ENCODE data around the gene DTNB.
"Not testable (repeated sequence)": the region's sequence is repeated elsewhere in the genome, so short reads cannot be mapped to it uniquely, and the experiment has no call there.

Gene DTNB

DNA sequence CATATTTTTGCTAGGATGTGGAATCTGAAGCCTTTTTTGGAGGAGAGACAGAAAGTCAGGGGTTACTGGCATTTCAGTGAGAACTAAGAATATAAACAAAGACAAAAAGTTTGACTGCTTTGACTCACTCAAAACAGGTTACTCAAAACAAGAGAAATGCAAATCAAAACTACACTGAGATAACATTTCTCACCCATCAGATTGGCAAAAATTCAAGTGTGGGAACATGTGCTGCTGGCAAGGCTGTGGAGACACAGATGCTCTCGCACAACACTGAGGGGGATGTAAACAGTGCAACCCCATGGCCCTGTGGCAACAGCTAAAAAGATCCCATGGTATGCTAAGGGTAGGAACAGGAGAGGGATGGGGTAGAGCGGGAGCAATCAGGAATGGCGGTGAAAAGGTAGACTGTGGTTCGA, 86.6 kb downstream of the DTNB start:
- no peak for DNase-seq

DNA sequence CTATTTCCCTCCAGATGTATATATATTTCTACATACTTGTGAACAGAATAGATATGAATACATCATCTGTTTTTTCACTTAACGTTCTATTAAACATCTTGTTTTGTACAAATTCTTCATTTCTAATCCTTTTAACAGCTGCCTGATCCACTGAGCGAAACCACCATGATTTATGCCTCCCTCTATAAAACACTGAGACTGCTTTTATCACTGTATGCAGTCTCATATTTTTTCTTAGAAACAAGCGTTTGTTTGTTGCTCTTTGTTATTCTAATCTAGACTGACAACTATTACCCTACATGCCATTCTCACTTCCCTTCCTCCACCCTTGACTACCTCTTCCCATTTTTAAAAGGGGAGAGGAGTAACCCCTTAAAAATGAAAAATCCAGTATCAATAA, 88.2 kb downstream of the DTNB start:
- DNase-seq, result no peak

DNA sequence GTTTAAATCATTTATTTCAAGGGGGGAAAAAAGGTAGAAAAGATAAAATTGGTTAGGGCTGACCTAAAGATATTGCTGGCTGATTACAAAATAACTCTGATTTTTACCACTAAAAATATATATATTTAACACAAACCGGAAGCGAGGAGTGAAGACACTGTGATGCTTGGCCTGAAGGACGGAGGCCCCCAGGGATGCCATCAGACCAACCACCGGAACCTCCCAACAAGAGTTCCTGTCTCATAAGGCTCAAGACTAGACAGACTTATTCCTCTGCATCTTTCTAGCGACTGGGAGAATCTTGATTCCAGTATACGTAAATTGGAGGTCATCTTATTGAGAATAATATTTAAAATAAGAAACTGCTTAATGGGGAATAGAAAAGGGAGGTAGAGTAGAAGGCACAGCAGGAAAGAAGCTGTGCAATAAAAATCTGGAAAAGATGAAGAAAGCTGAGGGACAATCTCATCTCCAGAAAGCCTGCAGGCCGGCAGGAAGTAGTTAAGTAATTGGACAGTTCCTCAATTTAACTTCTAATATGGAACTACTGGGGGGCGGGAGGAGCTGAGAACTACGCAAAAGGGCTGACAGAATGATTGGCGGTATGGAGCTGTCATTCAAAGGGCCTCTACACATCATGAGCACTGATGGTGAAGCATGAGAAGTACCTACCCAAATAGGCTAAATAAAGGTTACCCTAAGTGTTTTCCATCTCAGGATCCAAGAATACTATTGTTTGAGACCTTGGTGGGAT, 91.1 kb downstream of the DTNB start:
- DNase-seq, result no peak

DNA sequence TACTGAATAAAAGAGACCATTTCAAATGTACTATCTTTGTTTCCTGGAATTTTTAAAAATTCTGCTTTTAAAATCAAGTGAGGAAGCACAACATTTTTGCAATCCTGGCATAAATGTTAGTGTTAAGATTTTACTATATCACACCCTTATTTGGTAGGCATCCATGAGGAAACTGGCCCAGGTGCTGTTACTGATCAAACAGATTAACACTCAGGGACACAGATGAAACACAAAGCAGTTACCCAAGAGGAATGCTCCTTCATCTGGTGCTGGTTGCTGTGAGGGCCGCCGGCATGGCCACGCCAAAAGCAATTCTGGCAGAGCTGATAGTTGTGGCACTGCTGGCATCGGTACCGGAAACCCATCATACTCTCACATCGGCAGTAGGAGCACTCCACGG, 96.8 kb downstream of the DTNB start:
- DNase-seq, result no peak

DNA sequence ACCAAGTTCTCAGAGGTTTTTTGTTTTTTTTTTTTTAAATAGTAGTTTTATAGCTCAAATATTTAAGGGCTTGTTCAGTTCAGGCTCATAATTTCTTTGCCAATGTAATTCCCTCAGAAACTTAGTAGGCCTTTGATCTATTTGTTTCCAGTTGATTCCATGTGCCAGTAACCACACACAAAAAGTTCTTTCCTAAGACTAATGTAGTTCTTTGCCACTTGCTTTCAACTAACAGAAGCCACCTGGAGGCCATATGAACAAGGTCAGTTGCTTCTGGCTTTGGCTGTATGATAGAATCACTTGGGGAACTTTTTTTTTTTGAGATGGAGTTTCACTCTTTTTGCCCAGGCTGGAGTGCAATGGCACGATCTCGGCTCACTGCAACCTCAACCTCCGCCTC, 100.7 kb downstream of the DTNB start:
- no peak for DNase-seq

DNA sequence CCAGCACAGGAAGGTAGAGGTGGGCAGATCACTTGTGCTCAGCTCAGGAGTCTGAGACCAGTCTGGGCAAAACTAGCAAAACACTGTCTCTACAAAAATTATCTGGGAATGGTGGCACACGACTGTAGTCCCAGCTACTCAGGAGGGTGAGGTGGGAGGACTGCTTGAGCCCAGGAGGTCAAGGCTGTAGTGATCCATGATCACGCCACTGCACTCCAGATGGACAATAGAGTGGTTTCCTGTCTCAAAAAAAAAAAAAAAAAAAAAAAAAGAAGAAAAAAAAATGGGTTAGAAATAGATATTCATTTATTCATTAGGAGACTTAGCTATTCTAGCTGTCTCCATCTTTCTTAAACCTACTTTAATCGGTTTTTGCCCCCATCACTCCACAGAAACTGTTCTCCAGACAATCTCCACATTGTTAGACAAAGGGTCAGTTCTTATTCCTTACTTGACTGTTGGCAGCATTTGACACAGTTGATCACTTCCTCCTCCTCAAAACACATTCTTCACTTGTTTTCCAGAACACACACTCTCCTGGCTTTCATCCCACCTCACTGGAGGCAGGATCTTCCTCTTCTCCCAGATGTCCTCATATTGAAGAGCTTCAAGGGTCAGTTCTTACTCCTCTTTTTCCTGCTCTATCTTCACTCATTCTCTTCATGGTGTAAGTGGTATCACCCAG, 103.1 kb downstream of the DTNB start:
- DNase-seq, result no peak

DNA sequence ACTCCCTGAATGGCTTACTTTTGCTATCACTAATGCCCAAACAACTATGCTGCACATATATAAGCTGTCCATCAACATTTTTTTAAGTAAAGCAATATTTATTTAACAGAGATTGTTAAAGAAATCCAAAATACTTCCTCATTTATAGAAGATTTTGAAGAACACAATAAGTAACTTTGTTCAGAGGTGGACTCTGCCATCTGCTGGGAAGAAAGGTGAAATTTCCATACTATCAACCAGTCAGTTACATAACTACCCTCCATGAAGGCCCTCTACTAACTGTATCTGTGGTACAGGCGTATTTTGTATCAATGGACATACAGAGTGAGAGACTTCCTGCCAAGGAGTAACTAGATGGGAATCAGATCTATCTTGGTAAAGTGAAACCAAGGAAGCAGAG, 106.0 kb downstream of the DTNB start:
- no peak for DNase-seq

DNA sequence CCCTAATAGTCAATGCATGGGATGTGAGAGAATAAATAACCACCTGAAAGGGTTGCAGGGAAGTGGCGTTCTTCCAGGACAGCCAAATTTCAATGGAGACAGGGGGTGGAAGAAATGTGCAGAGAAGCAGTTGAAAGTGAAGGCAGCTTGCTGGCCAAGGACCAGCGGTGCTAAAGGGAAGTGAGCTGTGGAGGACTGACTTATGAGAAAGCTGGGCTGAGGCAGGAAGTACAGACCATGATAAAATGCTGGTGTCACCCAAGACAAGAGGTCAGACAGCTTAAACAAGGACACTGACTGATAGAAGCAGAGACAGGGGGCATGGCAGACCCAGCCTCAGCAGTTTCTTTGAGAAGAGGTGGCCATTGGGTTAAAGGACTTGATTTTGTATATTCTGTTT, 106.7 kb downstream of the DTNB start:
- DNase-seq, result no peak

DNA sequence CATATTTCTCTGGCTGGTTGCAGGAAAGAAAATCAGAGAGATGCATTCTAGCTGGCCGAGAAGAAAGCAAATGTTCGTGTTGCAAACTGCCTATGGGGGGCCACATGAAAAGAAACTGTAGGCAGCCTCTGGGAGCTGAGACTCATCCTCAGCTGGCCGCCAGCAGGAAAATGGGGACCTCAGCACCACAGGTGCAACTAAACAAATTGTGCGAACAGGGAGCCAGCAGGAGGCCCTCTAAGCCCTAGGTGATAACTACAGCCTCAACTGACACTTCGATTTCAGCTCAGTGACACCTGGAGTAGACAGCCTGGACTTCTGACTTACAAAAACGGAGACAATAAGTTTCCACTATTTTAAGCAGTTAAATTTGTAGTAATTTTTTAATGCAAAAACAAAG, 107.3 kb downstream of the DTNB start:
- no peak for DNase-seq

DNA sequence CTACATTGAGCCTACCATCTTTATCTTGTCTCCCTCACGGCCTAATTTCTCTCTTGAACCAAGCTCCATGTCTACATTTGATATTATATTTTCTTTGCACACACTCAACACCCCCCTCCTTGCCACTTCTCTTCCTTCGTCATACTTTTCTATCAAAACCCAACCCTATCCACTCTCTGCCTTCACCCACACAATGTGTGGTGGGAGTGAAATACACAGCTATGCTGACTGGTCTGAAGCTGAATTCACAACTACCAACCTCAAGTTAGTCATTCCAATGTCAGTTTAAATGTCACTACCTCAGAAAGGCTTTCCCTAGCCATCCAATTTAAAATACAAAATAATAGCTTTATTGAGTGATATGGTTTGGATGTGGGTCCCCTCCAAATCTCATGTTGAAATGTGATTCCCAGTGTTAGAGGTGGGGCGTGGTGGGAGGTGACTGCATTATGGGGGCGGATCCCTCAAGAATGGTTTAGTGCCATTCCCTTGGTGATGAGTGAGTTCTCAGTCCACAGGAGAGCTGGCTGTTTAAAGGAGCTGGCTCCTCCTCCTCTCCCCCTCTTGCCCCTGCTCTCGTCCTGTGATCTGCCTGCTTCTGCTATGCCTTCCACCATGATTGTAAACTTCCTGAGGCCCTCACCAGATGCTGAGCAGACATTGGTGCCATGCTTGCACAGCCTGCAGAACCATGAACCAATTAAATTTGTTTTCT, 112.1 kb downstream of the DTNB start:
- no peak for DNase-seq

DNA sequence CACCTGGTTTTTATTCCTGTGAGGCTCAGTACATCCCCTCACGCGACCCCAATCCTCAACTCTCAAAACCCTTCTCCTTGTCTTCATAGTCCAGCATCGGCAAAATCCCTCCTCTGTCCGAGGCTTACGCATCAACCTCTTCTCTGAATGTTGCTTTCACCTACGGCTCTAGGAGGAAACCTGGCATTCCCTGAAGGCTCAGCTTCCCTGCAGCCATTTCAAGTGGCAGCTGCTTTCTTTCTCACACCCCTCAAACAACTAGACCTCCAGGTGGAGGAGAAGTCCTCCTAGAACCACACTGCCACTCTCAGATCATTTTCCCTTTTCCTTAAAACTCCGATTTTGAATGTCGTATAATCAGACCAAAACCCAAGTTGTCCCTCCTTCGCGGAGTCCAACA, 114.2 kb downstream of the DTNB start:
- DNase-seq, result no peak

DNA sequence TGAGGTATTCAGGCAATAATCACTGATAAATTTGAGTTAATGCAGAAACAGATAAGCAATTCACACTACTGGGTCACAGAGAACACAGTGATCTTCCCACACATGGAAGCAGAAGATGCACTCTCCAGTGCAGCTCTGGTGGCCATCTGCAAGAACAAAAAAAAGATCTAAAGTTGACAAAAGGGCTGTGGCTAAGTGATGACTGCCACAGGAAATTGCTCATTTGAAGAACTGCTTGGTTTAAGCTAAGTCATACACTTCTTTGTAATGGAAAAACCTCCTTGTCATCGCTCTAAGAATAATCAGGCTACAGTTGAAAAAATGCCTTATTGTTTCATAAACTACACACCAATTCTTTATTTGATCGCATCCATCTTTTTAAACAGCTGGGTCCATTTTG, 115.1 kb downstream of the DTNB start:
- DNase-seq, result no peak

DNA sequence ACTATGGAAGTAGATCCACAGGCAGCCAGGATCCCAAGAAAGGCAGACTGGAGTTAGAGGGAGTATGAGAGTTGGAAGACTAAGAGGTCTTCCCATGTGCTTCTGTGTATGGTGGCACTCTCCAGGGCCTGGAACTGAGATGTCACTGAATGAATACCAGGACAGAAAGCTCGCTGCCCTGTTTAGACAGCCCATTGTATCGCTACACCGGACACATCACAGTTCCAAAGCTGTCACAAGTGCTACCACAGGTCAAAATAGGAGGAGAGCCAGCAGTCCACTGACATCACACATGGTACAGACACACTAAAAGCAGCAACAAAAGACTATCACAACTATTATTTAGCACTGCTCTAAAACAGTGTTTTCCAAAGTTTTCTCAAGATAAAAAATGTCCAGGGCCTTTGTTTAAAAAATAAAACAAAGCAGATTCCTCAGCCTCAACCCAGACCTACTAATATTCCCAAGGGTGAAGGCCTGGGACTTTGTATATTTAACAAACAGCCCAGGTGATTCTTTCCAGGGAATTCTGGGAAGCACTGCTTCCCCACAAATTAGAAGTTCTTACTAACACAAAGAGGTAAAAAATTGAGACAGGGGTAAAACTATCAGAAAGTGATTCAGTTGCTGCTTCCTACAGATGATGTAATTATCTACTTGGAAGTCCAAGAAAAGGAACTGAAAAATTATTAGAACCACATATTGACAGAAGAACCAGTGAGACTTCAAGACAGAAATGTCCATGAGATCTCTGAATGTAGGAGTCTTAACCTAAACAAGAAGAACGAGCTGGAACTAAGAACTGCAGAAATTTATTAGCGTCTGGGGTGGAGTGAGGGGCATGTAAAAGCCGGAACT, 116.0 kb downstream of the DTNB start:
- DNase-seq, result no peak

DNA sequence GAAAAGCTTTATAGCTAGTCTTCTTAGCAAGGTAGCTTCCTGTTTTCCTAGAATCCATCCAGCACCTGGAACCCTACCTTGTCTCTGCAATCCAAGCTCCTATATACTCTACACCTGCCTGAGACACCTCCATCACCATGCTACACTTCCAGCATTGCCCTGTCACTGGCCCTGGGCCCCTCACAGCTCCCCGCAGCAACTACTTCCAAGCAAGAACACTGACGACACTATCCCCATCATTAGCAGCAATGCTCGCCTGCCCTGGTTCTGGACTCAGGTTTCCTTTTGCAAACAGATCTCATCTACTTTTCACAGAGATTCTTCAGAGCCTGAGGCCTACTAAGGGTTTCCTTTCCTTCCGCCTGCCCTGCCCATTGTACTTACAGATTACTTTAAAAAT, 121.1 kb downstream of the DTNB start:
- DNase-seq, result no peak

DNA sequence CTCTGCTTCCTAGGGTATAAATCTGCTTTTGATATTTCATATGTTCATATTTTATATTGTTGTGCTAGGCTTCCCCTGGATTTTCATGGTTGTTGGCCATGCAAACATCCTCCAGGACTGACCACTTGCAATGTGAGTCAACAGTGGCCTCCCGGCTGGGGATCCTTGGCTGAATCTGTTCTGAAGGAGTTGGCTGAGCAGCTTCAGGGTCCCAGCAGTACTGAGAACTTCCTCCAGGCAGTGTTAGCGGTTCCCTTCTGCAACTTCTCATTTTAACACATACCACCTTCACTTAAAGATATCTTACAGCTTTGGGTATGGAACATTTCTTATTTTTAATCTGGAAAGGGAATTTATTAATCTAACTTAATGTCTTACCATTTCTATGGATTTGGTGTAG, 122.1 kb downstream of the DTNB start:
- DNase-seq, result no peak

DNA sequence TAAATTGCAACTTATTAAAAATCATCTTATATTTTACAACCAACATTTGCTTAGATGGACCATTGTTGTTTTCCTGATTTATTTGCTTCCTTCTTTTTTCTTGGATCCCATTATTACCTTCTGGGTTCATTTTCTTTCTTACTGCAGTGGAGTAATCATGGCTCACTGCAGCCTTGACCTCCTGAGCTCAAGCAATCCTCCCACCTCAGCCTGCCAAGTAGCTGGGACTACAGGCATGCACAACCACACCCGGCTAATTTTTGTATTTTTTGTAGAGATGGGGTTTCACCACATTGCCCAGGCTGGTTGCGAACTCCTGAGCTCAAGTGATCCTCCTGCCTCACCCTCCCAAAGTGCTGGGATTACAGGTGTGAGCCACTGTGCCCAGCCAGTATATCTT, 123.8 kb downstream of the DTNB start:
- DNase-seq, result not testable (repeated sequence)

DNA sequence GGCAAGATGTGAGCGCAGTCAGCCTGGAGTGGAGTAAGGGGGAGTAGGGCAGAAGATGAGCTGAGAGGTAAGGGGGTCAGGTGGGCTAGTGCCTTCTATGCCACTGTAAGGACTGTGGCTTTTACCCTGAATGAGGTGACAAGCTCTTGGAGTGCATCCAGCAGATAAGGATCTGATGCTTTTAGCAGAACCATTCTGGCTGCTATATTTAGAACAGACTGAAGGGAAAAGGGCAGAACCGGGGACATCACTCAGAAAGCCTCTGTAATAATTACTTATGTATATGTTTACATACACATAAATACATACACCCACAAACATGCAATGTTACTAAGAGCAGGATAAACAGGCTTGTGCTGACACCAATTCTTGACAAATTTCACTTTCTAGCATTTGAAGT, 124.8 kb downstream of the DTNB start:
- DNase-seq, result no peak

DNA sequence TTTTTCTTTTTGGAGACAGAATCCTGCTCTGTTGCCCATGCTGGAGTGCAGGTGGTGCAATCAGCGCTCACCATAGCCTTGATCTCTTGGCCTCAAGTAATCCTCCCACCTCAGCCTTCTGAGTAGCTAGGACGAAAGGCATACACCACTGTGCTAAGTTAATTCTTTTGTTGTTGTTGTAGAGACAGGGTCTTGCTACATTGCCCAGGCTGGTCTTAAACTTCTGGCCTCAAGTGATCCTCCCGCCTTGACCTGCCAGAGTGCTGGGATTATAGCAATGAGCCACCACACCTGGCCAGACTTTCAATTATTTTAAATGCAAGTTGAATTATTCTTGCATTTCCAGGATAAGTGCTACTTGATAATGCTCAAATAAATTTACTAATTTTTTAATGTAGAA, 126.5 kb downstream of the DTNB start:
- DNase-seq, result no peak

DNA sequence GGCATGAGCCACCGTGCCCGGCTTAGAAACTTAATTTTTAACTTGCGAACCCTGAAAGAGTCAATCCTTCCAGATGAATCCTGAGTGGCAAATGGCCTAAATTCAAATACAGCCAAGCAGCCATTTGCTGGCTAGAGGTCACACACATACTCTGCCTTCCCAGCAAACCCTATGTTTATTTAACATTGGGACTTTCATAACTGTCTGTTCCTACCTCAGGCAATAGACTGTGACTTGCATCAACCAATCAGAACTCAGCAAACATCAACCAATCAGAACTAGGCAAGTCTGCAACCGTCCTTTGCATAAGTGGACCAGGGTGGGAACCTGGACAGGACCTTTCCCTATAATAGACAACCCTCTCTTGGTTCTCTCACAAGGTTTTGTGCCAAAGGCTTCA, 127.5 kb downstream of the DTNB start:
- DNase-seq, result no peak

DNA sequence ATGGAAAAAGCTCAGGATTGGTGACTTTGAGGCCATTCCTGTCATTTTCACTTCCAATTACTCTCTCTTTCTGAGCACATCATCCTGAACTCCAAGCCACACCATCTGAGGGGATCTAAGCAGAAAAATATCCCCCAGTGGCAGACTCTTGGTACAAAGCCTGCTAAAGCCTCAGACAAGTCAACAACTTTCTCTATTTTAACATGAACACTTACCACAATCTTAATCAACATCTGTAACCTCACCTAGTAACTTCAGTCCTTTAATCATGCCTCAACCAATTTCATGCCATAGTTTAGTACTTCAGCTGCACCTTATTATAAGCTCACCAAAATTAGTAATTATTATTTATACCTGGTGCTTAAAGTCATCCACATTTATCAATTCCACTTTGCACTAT, 128.9 kb downstream of the DTNB start:
- DNase-seq, result no peak

DNA sequence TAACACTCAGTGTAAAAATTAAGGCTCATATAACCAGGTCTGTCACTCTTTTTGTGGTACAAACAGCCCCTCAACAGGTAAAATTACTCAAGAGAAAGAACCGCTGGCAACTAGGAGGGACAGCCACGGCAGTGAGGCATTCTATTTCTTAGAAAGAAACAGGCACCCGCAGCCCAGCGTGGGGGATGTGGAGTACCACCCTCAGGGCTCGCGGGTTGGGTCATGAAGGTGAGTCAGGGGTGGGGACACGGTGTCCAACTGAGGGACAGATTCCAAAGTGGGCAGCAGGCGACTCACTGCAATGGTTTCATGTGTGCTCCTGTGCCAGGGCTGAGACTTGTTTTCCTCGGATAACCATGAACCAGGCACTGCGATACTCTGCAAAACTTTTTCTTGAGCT, 129.4 kb downstream of the DTNB start:
- DNase-seq, result no peak

DNA sequence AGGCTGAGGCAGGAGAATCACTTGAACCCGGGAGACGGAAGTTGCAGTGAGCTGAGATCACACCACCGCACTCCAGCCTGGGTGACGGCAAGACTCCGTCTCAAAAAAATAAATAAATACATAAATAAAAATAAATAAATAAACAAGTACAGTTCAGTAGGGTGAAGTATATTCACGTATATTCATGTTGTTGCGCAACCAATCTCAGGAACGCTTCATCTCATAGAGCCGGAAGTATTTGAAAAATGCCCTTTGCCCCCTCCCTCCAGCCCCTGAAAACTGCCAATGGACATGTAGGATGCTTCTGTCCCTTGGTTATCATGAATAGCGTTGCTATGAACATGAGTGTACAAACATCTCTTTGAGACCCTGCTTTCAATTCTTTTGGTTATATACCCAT, 132.0 kb downstream of the DTNB start:
- DNase-seq, result no peak

DNA sequence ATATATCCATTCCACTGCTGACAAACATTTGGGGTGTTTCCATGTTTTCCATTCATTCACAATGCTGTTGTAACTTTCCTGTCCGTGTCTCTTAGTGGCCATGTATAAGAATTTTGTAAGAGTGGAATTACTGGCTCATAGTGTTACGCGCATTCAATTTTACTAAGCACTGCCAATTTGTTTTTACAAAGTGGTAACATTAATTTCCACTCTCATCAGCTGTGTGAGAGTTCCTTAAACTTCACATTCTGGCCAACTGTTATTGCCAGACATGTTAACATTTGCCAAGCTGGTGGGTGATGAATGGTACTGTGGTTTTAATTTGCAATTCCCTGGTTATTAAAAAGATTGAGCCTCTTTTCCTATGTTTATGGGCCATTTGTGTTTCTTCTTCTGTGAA, 134.2 kb downstream of the DTNB start:
- no peak for DNase-seq
